Endothelial cell of umbilical vein (primary cell): ENCODE data around the gene THSD4. TPM values are rescaled to one million over a fixed set of nuclear protein-coding genes. Genes with fewer than 3 reads are reported as not detected.

ENCODE experiments used
- BruUV-seq: library from RNA; stranded (reverse); fragments of 400-500 nt; replicated peaks from 2 replicates; lab custom pipeline; 2021; lab: Mats Ljungman, UMichigan
- CTCF ChIA-PET: fragments of 300-600, 350-600 bp; sonication (Branson Sonifier 250); formaldehyde crosslinking; loops from one replicate; lab custom pipeline; 2021; ENCODE audit warnings: antibody characterized with exemption, inconsistent platforms; lab: Charles Lee
- POLR2A ChIA-PET: fragments of 300-600, 350-600 bp; sonication (Branson Sonifier 250); formaldehyde crosslinking; loops from one replicate; lab custom pipeline; 2021; ENCODE audit warnings: antibody characterized with exemption, inconsistent platforms; lab: Charles Lee
- DNase-seq: peaks from one replicate; pipeline ENCODE4 v3.0.0-alpha.2; 2011; ENCODE audit warnings: low read depth, low spot score
- FAIRE-seq: peaks from 2 replicates; lab custom pipeline; 2011; peaks lifted over from hg19 to GRCh38; lab: Jason Lieb, UNC
- H2AFZ ChIP-seq: 2 replicates; pipeline ENCODE4 v1.6.0; 2012; ENCODE audit warnings: low read depth, low read length, control low read depth, inconsistent platforms
- H3K27ac ChIP-seq: 2 replicates; pipeline ENCODE4 v1.5.1; 2011; ENCODE audit warnings: low read depth, mild to moderate bottlenecking, control low read depth, low read length, moderate library complexity; ENCODE audit not compliant: insufficient read depth
- H3K27me3 ChIP-seq, 2 experiments: 2 replicates each; pipeline versions ENCODE4 v1.6.0 to v1.6.1; 2011; ENCODE audit warnings: low read length in 2 of 2, mixed read lengths in 1 of 2; ENCODE audit not compliant: control insufficient read depth in 2 of 2, insufficient read depth in 2 of 2
- H3K36me3 ChIP-seq, 2 experiments: 2 replicates in 1 of 2; 3 replicates in 1 of 2; pipeline ENCODE4 v1.5.1; 2011; ENCODE audit warnings: low read length in 2 of 2, mild to moderate bottlenecking in 1 of 2, moderate library complexity in 1 of 2; ENCODE audit not compliant: control insufficient read depth in 2 of 2, insufficient read depth in 2 of 2; ENCODE audit errors: extremely low read depth in 1 of 2
- H3K4me1 ChIP-seq: 3 replicates; pipeline ENCODE4 v1.5.1; 2011; ENCODE audit warnings: mild to moderate bottlenecking, low read length; ENCODE audit not compliant: control insufficient read depth, insufficient read depth; ENCODE audit errors: extremely low read depth
- H3K4me2 ChIP-seq: 2 replicates; pipeline ENCODE4 v1.6.1; 2011; ENCODE audit warnings: low read length, control low read depth, mixed read lengths; ENCODE audit not compliant: insufficient read depth
- H3K4me3 ChIP-seq, 3 experiments: fragments of 200-600 bp in 1 of 3; sonication (generic), shearing (Covaris generic) in 1 of 3; replicated peaks in 1 of 3; 2 replicates each; pipeline ENCODE4 v1.5.1; 2011 to 2016; ENCODE audit warnings: control low read depth in 3 of 3, low read length in 3 of 3, mild to moderate bottlenecking in 2 of 3, inconsistent platforms in 1 of 3, low read depth in 1 of 3, moderate library complexity in 1 of 3; ENCODE audit not compliant: insufficient read depth in 1 of 3
- H3K79me2 ChIP-seq: 2 replicates; pipeline ENCODE4 v1.6.0; 2012; ENCODE audit warnings: low read length, inconsistent platforms; ENCODE audit not compliant: control insufficient read depth, insufficient read depth
- H3K9ac ChIP-seq: replicated peaks from 2 replicates; pipeline ENCODE3; 2011; ENCODE audit warnings: low read length, control low read depth; ENCODE audit not compliant: insufficient read depth; ENCODE audit errors: extremely low read depth
- H3K9me1 ChIP-seq: replicated peaks from 3 replicates; pipeline ENCODE4 v1.6.0; 2011; ENCODE audit warnings: mild to moderate bottlenecking, low read length; ENCODE audit not compliant: control insufficient read depth, insufficient read depth; ENCODE audit errors: extremely low read depth
- H3K9me3 ChIP-seq: replicated peaks from 2 replicates; pipeline ENCODE4 v1.5.1; 2012; ENCODE audit warnings: low read length, inconsistent platforms; ENCODE audit not compliant: control insufficient read depth, insufficient read depth
- H4K20me1 ChIP-seq: replicated peaks from 2 replicates; pipeline ENCODE3; 2011; ENCODE audit warnings: mild to moderate bottlenecking, low read length; ENCODE audit not compliant: control insufficient read depth, insufficient read depth; ENCODE audit errors: extremely low read depth
- EZH2 ChIP-seq: IDR thresholded peaks from 2 replicates; pipeline ENCODE4 v1.6.1; 2012; ENCODE audit warnings: borderline replicate concordance, low read depth, mild to moderate bottlenecking, moderate library complexity, low read length, inconsistent platforms; ENCODE audit not compliant: severe bottlenecking
- FOS ChIP-seq: IDR thresholded peaks from 2 replicates; pipeline ENCODE4 v1.6.1; 2011; ENCODE audit warnings: mild to moderate bottlenecking, low read length, moderate library complexity, borderline replicate concordance; ENCODE audit not compliant: insufficient read depth
- GATA2 ChIP-seq: IDR thresholded peaks from 2 replicates; pipeline ENCODE4 v1.7.0; 2011; ENCODE audit warnings: low read depth, mild to moderate bottlenecking, moderate library complexity, mixed read lengths, low read length; ENCODE audit not compliant: insufficient read length, insufficient read depth
- JUN ChIP-seq: IDR thresholded peaks from 2 replicates; pipeline ENCODE4 v1.6.1; 2011; ENCODE audit warnings: borderline replicate concordance, low read depth; ENCODE audit not compliant: insufficient read length, insufficient read depth
- MAX ChIP-seq: IDR thresholded peaks from 2 replicates; pipeline ENCODE4 v1.6.1; 2011; ENCODE audit not compliant: insufficient read depth, insufficient read length
- MYC ChIP-seq: IDR thresholded peaks from one replicate; pipeline ENCODE4 v1.6.1; 2011; ENCODE audit warnings: mild to moderate bottlenecking, low read depth, low read length
- POLR2A ChIP-seq: IDR thresholded peaks from 2 replicates; pipeline ENCODE4 v1.6.1; 2012; ENCODE audit warnings: low read depth, mild to moderate bottlenecking, control low read depth, low read length
- POLR2AphosphoS5 ChIP-seq: IDR thresholded peaks from 2 replicates; pipeline ENCODE4 v1.6.1; 2012; ENCODE audit warnings: low read depth, mild to moderate bottlenecking, control low read depth, low read length, moderate library complexity; ENCODE audit not compliant: insufficient read depth
- dilution Hi-C: fragments of 300-500 bp; cut with MboI; formaldehyde crosslinking; loops from one replicate; pipeline ENCODE4 v1.15.0; 2019; ENCODE audit warnings: low sequenced_read_pairs; ENCODE audit not compliant: extremely low pct_ligation_motif_present
- intact Hi-C: fragments of 100-400 bp; cut with micrococcal nuclease; formaldehyde crosslinking; loops from one replicate; pipeline ENCODE4 v1.10.0; 2022
- polyA plus RNA-seq, 4 experiments: library from polyadenylated mRNA; depleted of rRNA in 3 of 4; stranded (reverse) in 3 of 4; unstranded in 1 of 4; fragments of >200 nt; gene quantifications; 2 replicates each; pipeline versions ENCODE4 v1.2.1 to v1.2.3, GENCODE V29; 2011 to 2012; ENCODE audit warnings: missing spikeins in 1 of 4
- total RNA-seq: library from RNA; stranded (reverse); gene quantifications from 2 replicates; pipeline ENCODE4 v1.2.3, GENCODE V29; 2021
- TF ChIP-seq, protein P1 (sequence below), 2 donors: IDR thresholded peaks; 1 replicate in 1 of 2; 2 replicates in 1 of 2; pipeline ENCODE4 v1.5.1; 2011; ENCODE audit warnings: low read length in 2 of 2, mild to moderate bottlenecking in 2 of 2, moderate library complexity in 2 of 2, control low read depth in 1 of 2, inconsistent platforms in 1 of 2, low read depth in 1 of 2; ENCODE audit not compliant: insufficient read depth in 1 of 2; ENCODE audit errors: extremely low read depth in 1 of 2

Gene THSD4
- total and polyA plus RNA-seq, 2 donors (not counting 3 experiments of a cell fraction or from before 2014, with no cell fraction given), result 9.9 to 25.4 TPM

DNA sequence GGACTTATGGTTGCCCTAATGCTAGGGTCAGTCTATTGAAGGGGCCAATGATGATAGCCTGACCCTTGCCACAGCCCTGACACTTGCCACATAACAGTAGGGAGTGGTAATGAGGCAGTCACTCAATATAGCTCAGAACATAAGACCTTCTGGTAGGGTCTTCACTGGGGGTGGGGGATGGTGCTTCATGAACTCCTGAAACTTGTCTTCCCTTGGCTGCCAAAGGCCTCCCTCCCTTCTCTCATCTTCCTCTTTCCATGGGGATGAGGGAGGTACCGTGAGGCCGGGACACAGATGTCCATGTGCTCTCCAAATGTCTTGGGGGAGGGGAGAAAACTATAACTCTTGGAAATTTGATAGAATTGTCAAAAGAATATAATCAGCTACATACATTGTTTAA, 21.1 kb upstream of the THSD4 start:
- Histone ChIP-seq H3K79me2 (no peaks in the 10 kb centered on the region), H3K4me2 (no peak overlapping the region), H3K36me3 (no peaks in the 10 kb centered on the region), H3K4me1 (peaks cover 9% of the 10 kb centered on the region), H3K27ac (no peak overlapping the region), H2AFZ (no peak overlapping the region), H3K4me3 (no peak overlapping the region), H3K9ac (no peak overlapping the region), H3K9me3 (no peaks in the 10 kb centered on the region), H4K20me1 (no peaks in the 10 kb centered on the region), H3K9me1 (no peaks in the 10 kb centered on the region), H3K27me3 (no peaks in the 10 kb centered on the region)
- FAIRE-seq (no peak), DNase-seq (no peak)
- dilution Hi-C loops, result no loop called here
- ChIA-PET CTCF (interaction anchor here (3.1 kb wide), 1 partner anchor 83 kb away, joined by 13 read pairs; no protein-coding TSS in a partner anchor), POLR2A (no interaction called here)
- intact Hi-C loops, result no loop called here
- TF ChIP-seq JUN (no peak), POLR2AphosphoS5 (no peak), POLR2A (no peak), MYC (no peak), FOS (no peak), EZH2 (no peak), GATA2 (no peak), MAX (no peak)
- TF ChIP-seq, protein P1, sequence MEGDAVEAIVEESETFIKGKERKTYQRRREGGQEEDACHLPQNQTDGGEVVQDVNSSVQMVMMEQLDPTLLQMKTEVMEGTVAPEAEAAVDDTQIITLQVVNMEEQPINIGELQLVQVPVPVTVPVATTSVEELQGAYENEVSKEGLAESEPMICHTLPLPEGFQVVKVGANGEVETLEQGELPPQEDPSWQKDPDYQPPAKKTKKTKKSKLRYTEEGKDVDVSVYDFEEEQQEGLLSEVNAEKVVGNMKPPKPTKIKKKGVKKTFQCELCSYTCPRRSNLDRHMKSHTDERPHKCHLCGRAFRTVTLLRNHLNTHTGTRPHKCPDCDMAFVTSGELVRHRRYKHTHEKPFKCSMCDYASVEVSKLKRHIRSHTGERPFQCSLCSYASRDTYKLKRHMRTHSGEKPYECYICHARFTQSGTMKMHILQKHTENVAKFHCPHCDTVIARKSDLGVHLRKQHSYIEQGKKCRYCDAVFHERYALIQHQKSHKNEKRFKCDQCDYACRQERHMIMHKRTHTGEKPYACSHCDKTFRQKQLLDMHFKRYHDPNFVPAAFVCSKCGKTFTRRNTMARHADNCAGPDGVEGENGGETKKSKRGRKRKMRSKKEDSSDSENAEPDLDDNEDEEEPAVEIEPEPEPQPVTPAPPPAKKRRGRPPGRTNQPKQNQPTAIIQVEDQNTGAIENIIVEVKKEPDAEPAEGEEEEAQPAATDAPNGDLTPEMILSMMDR (IDR thresholded peaks at IDR 0.05; ENCODE audit: extremely low read depth in 1 of 2, insufficient read depth in 1 of 2, low read depth in 1 of 2, low read length in 2 of 2), result no peak
- BruUV-seq, result no TSS peak
